Endothelial cell of umbilical vein (primary cell): ENCODE measurements around the gene TDRD10. TPM values are rescaled to one million over a fixed set of nuclear protein-coding genes. Genes with fewer than 3 reads are reported as not detected.

Experiments
- BruUV-seq: library from RNA; stranded (reverse); fragments of 400-500 nt; replicated peaks from 2 replicates; lab custom pipeline; 2021; lab: Mats Ljungman, UMichigan
- CTCF ChIA-PET: fragments of 300-600, 350-600 bp; sonication (Branson Sonifier 250); formaldehyde crosslinking; loops from one replicate; lab custom pipeline; 2021; ENCODE audit warnings: antibody characterized with exemption, inconsistent platforms; lab: Charles Lee
- POLR2A ChIA-PET: fragments of 300-600, 350-600 bp; sonication (Branson Sonifier 250); formaldehyde crosslinking; loops from one replicate; lab custom pipeline; 2021; ENCODE audit warnings: antibody characterized with exemption, inconsistent platforms; lab: Charles Lee
- DNase-seq: peaks from one replicate; pipeline ENCODE4 v3.0.0-alpha.2; 2011; ENCODE audit warnings: low read depth, low spot score
- FAIRE-seq: peaks from 2 replicates; lab custom pipeline; 2011; peaks lifted over from hg19 to GRCh38; lab: Jason Lieb, UNC
- H2AFZ ChIP-seq: 2 replicates; pipeline ENCODE4 v1.6.0; 2012; ENCODE audit warnings: low read depth, low read length, control low read depth, inconsistent platforms
- H3K27ac ChIP-seq: 2 replicates; pipeline ENCODE4 v1.5.1; 2011; ENCODE audit warnings: low read depth, mild to moderate bottlenecking, control low read depth, low read length, moderate library complexity; ENCODE audit not compliant: insufficient read depth
- H3K27me3 ChIP-seq, 2 experiments: 2 replicates each; pipeline versions ENCODE4 v1.6.0 to v1.6.1; 2011; ENCODE audit warnings: low read length in 2 of 2, mixed read lengths in 1 of 2; ENCODE audit not compliant: control insufficient read depth in 2 of 2, insufficient read depth in 2 of 2
- H3K36me3 ChIP-seq, 2 experiments: 2 replicates in 1 of 2; 3 replicates in 1 of 2; pipeline ENCODE4 v1.5.1; 2011; ENCODE audit warnings: low read length in 2 of 2, mild to moderate bottlenecking in 1 of 2, moderate library complexity in 1 of 2; ENCODE audit not compliant: control insufficient read depth in 2 of 2, insufficient read depth in 2 of 2; ENCODE audit errors: extremely low read depth in 1 of 2
- H3K4me1 ChIP-seq: 3 replicates; pipeline ENCODE4 v1.5.1; 2011; ENCODE audit warnings: mild to moderate bottlenecking, low read length; ENCODE audit not compliant: control insufficient read depth, insufficient read depth; ENCODE audit errors: extremely low read depth
- H3K4me2 ChIP-seq: 2 replicates; pipeline ENCODE4 v1.6.1; 2011; ENCODE audit warnings: low read length, control low read depth, mixed read lengths; ENCODE audit not compliant: insufficient read depth
- H3K4me3 ChIP-seq, 3 experiments: fragments of 200-600 bp in 1 of 3; sonication (generic), shearing (Covaris generic) in 1 of 3; replicated peaks in 1 of 3; 2 replicates each; pipeline ENCODE4 v1.5.1; 2011 to 2016; ENCODE audit warnings: control low read depth in 3 of 3, low read length in 3 of 3, mild to moderate bottlenecking in 2 of 3, inconsistent platforms in 1 of 3, low read depth in 1 of 3, moderate library complexity in 1 of 3; ENCODE audit not compliant: insufficient read depth in 1 of 3
- H3K79me2 ChIP-seq: 2 replicates; pipeline ENCODE4 v1.6.0; 2012; ENCODE audit warnings: low read length, inconsistent platforms; ENCODE audit not compliant: control insufficient read depth, insufficient read depth
- H3K9ac ChIP-seq: replicated peaks from 2 replicates; pipeline ENCODE3; 2011; ENCODE audit warnings: low read length, control low read depth; ENCODE audit not compliant: insufficient read depth; ENCODE audit errors: extremely low read depth
- H3K9me1 ChIP-seq: replicated peaks from 3 replicates; pipeline ENCODE4 v1.6.0; 2011; ENCODE audit warnings: mild to moderate bottlenecking, low read length; ENCODE audit not compliant: control insufficient read depth, insufficient read depth; ENCODE audit errors: extremely low read depth
- H3K9me3 ChIP-seq: replicated peaks from 2 replicates; pipeline ENCODE4 v1.5.1; 2012; ENCODE audit warnings: low read length, inconsistent platforms; ENCODE audit not compliant: control insufficient read depth, insufficient read depth
- H4K20me1 ChIP-seq: replicated peaks from 2 replicates; pipeline ENCODE3; 2011; ENCODE audit warnings: mild to moderate bottlenecking, low read length; ENCODE audit not compliant: control insufficient read depth, insufficient read depth; ENCODE audit errors: extremely low read depth
- EZH2 ChIP-seq: IDR thresholded peaks from 2 replicates; pipeline ENCODE4 v1.6.1; 2012; ENCODE audit warnings: borderline replicate concordance, low read depth, mild to moderate bottlenecking, moderate library complexity, low read length, inconsistent platforms; ENCODE audit not compliant: severe bottlenecking
- FOS ChIP-seq: IDR thresholded peaks from 2 replicates; pipeline ENCODE4 v1.6.1; 2011; ENCODE audit warnings: mild to moderate bottlenecking, low read length, moderate library complexity, borderline replicate concordance; ENCODE audit not compliant: insufficient read depth
- GATA2 ChIP-seq: IDR thresholded peaks from 2 replicates; pipeline ENCODE4 v1.7.0; 2011; ENCODE audit warnings: low read depth, mild to moderate bottlenecking, moderate library complexity, mixed read lengths, low read length; ENCODE audit not compliant: insufficient read length, insufficient read depth
- JUN ChIP-seq: IDR thresholded peaks from 2 replicates; pipeline ENCODE4 v1.6.1; 2011; ENCODE audit warnings: borderline replicate concordance, low read depth; ENCODE audit not compliant: insufficient read length, insufficient read depth
- MYC ChIP-seq: IDR thresholded peaks from one replicate; pipeline ENCODE4 v1.6.1; 2011; ENCODE audit warnings: mild to moderate bottlenecking, low read depth, low read length
- POLR2A ChIP-seq: IDR thresholded peaks from 2 replicates; pipeline ENCODE4 v1.6.1; 2012; ENCODE audit warnings: low read depth, mild to moderate bottlenecking, control low read depth, low read length
- POLR2AphosphoS5 ChIP-seq: IDR thresholded peaks from 2 replicates; pipeline ENCODE4 v1.6.1; 2012; ENCODE audit warnings: low read depth, mild to moderate bottlenecking, control low read depth, low read length, moderate library complexity; ENCODE audit not compliant: insufficient read depth
- dilution Hi-C: fragments of 300-500 bp; cut with MboI; formaldehyde crosslinking; loops from one replicate; pipeline ENCODE4 v1.15.0; 2019; ENCODE audit warnings: low sequenced_read_pairs; ENCODE audit not compliant: extremely low pct_ligation_motif_present
- intact Hi-C: fragments of 100-400 bp; cut with micrococcal nuclease; formaldehyde crosslinking; loops from one replicate; pipeline ENCODE4 v1.10.0; 2022
- polyA plus RNA-seq, 4 experiments: library from polyadenylated mRNA; depleted of rRNA in 3 of 4; stranded (reverse) in 3 of 4; unstranded in 1 of 4; fragments of >200 nt; gene quantifications; 2 replicates each; pipeline versions ENCODE4 v1.2.1 to v1.2.3, GENCODE V29; 2011 to 2012; ENCODE audit warnings: missing spikeins in 1 of 4
- total RNA-seq: library from RNA; stranded (reverse); gene quantifications from 2 replicates; pipeline ENCODE4 v1.2.3, GENCODE V29; 2021
- TF ChIP-seq, protein P1 (sequence below), 2 donors: IDR thresholded peaks; 1 replicate in 1 of 2; 2 replicates in 1 of 2; pipeline ENCODE4 v1.5.1; 2011; ENCODE audit warnings: low read length in 2 of 2, mild to moderate bottlenecking in 2 of 2, moderate library complexity in 2 of 2, control low read depth in 1 of 2, inconsistent platforms in 1 of 2, low read depth in 1 of 2; ENCODE audit not compliant: insufficient read depth in 1 of 2; ENCODE audit errors: extremely low read depth in 1 of 2
- TF ChIP-seq, protein P2 (sequence below): IDR thresholded peaks from 2 replicates; pipeline ENCODE4 v1.6.1; 2011; ENCODE audit not compliant: insufficient read depth, insufficient read length

The TDRD10 gene
- total and polyA plus RNA-seq, 2 donors (not counting 3 experiments of a cell fraction or from before 2014, with no cell fraction given), result 6.1 to 9.1 TPM

DNA sequence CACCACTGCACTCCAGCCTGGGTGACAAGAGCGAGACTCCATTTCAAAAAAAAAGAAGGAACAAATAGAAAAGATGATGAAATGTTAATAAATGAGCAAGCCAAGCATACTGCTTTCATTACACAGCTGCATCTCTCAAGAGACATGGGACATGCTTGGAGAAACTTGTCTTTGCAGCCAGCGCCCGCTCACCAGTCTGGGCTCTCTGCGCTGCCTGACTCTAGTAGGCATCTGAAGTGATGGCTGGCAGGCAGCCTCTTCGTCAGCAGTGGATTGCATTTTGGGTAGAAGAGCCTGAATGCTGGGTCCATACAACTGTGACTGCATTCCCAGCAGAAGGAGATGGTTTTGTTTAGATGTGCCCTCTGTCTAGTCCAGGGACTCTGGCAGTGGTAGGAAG lies 48.9 kb upstream of the TDRD10 start:
- no peak overlapping the region for H3K4me3 ChIP-seq
- H3K36me3 ChIP-seq, result no peaks in the 10 kb centered on the region
- H4K20me1 ChIP-seq, result no peaks in the 10 kb centered on the region
- peaks cover 2% of the 10 kb centered on the region for H3K4me1 ChIP-seq
- H3K4me2 ChIP-seq, result no peak overlapping the region
- no peak overlapping the region for H3K27ac ChIP-seq
- no peaks in the 10 kb centered on the region for H3K79me2 ChIP-seq
- H3K9me3 ChIP-seq, result no peaks in the 10 kb centered on the region
- CTCF ChIA-PET, result interaction anchor here (1.2 to 1.9 kb wide), 2 partner anchors 26 to 118 kb away, joined by 4 to 6 read pairs; no protein-coding TSS in a partner anchor
- POLR2A ChIA-PET, result no interaction called here
- intact Hi-C loops (no loop called here), dilution Hi-C loops (no loop called here)
- no peak overlapping the region for H3K9ac ChIP-seq
- H3K27me3 ChIP-seq, result no peaks in the 10 kb centered on the region
- FAIRE-seq, result no peak
- TF ChIP-seq POLR2A (no peak), FOS (no peak), EZH2 (no peak), GATA2 (no peak), JUN (no peak), MYC (no peak), POLR2AphosphoS5 (no peak)
- TF ChIP-seq, protein P1, sequence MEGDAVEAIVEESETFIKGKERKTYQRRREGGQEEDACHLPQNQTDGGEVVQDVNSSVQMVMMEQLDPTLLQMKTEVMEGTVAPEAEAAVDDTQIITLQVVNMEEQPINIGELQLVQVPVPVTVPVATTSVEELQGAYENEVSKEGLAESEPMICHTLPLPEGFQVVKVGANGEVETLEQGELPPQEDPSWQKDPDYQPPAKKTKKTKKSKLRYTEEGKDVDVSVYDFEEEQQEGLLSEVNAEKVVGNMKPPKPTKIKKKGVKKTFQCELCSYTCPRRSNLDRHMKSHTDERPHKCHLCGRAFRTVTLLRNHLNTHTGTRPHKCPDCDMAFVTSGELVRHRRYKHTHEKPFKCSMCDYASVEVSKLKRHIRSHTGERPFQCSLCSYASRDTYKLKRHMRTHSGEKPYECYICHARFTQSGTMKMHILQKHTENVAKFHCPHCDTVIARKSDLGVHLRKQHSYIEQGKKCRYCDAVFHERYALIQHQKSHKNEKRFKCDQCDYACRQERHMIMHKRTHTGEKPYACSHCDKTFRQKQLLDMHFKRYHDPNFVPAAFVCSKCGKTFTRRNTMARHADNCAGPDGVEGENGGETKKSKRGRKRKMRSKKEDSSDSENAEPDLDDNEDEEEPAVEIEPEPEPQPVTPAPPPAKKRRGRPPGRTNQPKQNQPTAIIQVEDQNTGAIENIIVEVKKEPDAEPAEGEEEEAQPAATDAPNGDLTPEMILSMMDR (IDR thresholded peaks at IDR 0.05; ENCODE audit: extremely low read depth in 1 of 2, insufficient read depth in 1 of 2, low read depth in 1 of 2, low read length in 2 of 2), result no peak
- TF ChIP-seq, protein P2, sequence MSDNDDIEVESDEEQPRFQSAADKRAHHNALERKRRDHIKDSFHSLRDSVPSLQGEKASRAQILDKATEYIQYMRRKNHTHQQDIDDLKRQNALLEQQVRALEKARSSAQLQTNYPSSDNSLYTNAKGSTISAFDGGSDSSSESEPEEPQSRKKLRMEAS, result no peak
- no TSS peak for BruUV-seq
- no peaks in the 10 kb centered on the region for H3K9me1 ChIP-seq
- no peak overlapping the region for H2AFZ ChIP-seq
- no peak for DNase-seq
